ENCODE results near the gene FBXO41.

The FBXO41 gene

DNA sequence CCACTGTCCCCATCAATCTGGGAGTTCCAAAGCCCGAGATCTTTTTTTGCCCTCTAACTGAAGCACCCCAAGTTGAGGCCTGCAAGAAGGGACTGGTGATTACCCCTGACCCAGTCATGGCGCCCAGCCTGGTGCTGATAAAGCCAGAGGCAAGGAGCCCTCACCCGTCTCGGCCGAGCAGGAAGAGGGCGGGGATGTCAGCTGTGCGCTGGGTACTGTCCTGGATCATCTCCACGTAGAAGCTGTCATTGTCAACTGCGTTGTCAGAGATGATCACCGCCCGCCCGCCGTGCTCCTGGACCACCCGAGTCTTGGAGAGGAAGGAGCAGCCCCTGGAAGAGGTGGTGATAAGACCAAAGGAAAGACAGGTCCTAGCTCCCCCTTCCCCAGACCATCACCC lies 55.6 kb downstream of the FBXO41 start:
- TF ChIP-seq, protein P1, sequence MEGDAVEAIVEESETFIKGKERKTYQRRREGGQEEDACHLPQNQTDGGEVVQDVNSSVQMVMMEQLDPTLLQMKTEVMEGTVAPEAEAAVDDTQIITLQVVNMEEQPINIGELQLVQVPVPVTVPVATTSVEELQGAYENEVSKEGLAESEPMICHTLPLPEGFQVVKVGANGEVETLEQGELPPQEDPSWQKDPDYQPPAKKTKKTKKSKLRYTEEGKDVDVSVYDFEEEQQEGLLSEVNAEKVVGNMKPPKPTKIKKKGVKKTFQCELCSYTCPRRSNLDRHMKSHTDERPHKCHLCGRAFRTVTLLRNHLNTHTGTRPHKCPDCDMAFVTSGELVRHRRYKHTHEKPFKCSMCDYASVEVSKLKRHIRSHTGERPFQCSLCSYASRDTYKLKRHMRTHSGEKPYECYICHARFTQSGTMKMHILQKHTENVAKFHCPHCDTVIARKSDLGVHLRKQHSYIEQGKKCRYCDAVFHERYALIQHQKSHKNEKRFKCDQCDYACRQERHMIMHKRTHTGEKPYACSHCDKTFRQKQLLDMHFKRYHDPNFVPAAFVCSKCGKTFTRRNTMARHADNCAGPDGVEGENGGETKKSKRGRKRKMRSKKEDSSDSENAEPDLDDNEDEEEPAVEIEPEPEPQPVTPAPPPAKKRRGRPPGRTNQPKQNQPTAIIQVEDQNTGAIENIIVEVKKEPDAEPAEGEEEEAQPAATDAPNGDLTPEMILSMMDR (conservative IDR thresholded peaks at IDR 0.05), result no peak
- no peak overlapping the region for H3K27ac ChIP-seq

DNA sequence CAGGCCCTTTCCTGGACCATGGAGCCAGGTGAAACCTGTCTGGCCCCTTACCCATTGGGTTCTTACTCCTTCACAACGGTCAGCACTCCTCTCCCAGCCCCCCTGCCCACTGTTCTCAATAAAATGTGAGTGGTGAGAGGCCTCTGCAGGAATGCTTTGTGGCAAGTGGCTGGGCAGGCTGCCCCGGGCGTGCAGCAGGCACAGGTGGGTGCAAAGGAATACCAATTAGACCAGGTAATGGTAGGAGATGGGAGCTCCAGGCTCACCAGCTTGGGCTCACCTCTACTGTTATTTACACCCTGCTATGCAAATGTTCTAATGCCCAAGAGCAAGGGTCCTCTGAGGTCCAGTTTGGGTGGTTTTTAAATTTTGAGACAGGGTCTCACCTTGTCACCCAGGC lies 57.2 kb downstream of the FBXO41 start:
- H3K27ac ChIP-seq, result no peak overlapping the region
- TF ChIP-seq, protein P1 (conservative IDR thresholded peaks at IDR 0.05), result no peak

DNA sequence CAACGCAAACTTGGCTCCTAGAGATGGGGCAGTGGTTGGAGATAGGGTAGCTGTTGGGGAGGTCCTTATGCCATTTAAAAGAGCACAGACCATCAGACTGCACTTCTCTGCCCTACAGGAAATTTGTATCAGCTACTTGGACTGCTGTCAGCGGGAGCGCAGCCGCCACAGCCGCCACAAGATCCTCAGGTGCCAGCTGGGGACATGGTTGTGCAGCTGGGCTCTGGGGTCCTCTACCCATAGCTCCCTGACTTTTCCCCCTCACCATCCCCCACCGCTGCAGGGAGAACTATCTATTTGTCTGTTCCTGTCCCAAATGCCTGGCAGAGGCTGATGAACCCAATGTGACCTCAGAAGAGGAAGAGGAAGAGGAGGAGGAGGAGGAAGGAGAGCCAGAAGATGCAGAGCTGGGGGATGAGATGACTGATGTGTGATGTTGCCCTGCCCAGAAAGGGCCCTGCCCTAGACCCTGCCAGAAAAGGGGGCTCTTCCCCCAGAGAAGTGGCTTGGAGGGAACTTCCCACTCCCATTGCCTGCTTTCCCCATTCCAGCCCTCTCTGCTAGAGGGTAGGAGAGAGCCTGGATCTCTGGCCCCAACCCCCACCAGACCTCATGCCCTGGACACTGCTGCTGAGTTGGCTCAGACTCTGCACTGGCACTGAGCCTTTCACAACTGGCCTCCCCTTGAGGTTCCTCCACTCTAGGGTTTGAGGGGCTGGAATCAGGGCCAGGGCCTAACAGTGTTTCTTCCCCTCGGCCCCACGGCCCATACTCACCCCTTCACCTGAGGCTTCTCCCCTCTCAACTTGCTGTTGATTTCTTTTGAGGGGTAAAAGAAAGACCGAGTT lies 58.5 kb downstream of the FBXO41 start:
- H3K27ac ChIP-seq, result no peak overlapping the region
- TF ChIP-seq, protein P1 (conservative IDR thresholded peaks at IDR 0.05), result no peak

DNA sequence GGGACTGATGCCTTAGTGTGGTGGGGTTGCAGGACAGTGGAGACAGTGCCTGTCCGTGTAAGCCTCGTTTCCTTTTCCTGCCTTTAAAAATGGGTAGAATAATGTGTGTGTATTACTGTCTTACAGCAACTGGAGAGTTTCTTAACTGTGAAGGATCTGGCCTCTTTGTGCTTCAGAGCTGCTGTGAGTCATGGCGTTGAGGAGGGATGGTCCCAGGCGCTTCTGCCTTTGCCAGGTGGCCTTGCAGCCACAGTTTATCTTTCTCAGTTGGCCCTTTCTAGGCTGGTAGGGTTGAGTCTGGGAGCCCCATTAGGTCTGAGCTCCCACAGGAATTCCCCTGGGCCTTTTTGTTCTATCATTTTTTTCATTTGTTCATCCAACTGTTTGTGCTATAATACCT lies 60.5 kb downstream of the FBXO41 start:
- H3K27ac ChIP-seq, result no peak overlapping the region
- TF ChIP-seq, protein P1 (conservative IDR thresholded peaks at IDR 0.05), result no peak

DNA sequence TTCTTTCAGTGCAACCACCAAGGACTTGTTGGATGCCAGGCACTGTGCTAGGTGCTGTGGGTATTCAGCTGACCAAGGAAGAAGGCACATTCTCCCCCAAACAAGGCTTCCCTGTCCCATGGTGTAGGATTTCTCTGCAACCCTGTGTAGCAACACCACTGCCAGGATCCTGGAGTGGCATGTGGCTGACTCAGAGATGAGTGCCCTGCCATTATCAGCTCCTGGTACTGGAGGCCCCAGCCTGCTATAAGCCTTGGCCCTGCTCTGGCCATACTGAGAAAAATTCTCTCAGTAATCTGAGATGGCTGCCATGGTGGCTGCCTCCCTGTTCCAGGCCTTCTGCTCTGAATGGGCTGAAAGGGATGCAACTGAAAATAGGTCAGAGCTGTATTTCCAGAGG lies 66.0 kb downstream of the FBXO41 start:
- no peak overlapping the region for H3K27ac ChIP-seq
- TF ChIP-seq, protein P1 (conservative IDR thresholded peaks at IDR 0.05), result no peak

DNA sequence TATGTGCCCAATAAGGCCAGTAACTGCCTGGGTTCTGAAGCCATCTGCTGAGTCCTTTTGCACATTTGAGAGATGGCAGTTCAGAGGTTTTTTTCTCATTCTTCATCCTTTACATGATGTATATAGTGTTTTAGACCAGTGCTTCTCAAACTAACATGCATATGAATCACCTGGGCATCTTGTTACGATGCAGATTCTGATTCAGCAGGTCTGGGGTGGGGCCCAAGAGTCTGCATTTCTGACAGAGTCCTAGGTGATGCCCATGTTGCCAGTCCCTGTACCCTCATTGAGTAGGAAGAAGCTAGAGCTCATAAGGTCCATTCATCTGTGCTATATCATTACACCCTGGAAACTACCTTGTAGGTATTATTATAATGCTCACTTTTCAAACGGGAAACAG lies 66.5 kb downstream of the FBXO41 start:
- no peak overlapping the region for H3K27ac ChIP-seq

DNA sequence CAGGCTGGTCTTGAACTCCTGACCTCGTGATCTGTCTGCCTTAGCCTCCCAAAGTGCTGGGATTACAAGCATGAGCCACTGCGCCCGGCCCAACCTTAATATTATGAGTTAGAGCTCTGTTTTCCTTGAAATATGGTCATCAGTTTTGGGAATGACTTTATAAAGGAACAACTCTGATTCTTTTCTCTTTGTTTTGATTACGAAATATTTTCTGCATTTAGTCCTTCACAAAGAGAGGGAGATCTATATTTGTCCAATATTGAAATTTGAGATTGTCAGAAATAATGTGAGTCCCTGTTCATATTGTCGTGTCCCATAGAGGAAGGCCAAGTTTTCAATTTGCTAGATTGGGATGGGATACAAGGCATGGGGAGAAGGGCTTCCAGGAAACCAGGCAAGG lies 67.1 kb downstream of the FBXO41 start:
- TF ChIP-seq, protein P1 (conservative IDR thresholded peaks at IDR 0.05), result no peak

More for the DNA sequence above, 66.5 kb downstream of the FBXO41 start:
- TF ChIP-seq, protein P1 (conservative IDR thresholded peaks at IDR 0.05), result no peak

More for the DNA sequence above, 67.1 kb downstream of the FBXO41 start:
- H3K27ac ChIP-seq, result no peak overlapping the region

Measured in VCaP (cell line).